Muscle layer of colon (tissue), 2 donors: ENCODE data around the gene TMED1.

Experiments
- H3K27ac ChIP-seq: one replicate; pipeline ENCODE4 v1.7.0; 2013; ENCODE audit warnings: low read depth, mild to moderate bottlenecking, low read length, moderate library complexity
- H3K27me3 ChIP-seq, 2 donors: one replicate each; pipeline ENCODE4 v1.7.0; 2013; ENCODE audit warnings: low read length in 2 of 2, mild to moderate bottlenecking in 2 of 2; ENCODE audit not compliant: insufficient read depth in 2 of 2, control insufficient read depth in 1 of 2
- H3K36me3 ChIP-seq: one replicate; pipeline ENCODE4 v1.7.0; 2013; ENCODE audit warnings: mild to moderate bottlenecking, low read length; ENCODE audit not compliant: insufficient read depth
- H3K4me1 ChIP-seq: one replicate; pipeline ENCODE4 v1.7.0; 2013; ENCODE audit warnings: mild to moderate bottlenecking, low read length; ENCODE audit not compliant: insufficient read depth
- H3K4me3 ChIP-seq, 2 donors: one replicate each; pipeline ENCODE4 v1.7.0; 2013; ENCODE audit warnings: low read length in 2 of 2, low read depth in 1 of 2, mild to moderate bottlenecking in 1 of 2, moderate library complexity in 1 of 2
- H3K9ac ChIP-seq: one replicate; pipeline ENCODE4 v1.7.0; 2013; ENCODE audit warnings: low read length
- H3K9me3 ChIP-seq: one replicate; pipeline ENCODE4 v1.7.0; 2013; ENCODE audit warnings: mild to moderate bottlenecking, low read length
- donor health status: abdominal sarcoma.
- donor health status: Adenocarcinoma of cecum.

The TMED1 gene

GRCh38 chr19:10815007-10815536 lies 20.9 kb downstream of the TMED1 start:
- Histone ChIP-seq H3K4me3 (no peak overlapping the region), H3K27ac (no peak overlapping the region), H3K9me3 (no peaks in the 10 kb centered on the region), H3K27me3 (no peaks in the 10 kb centered on the region), H3K4me1 (no peaks in the 10 kb centered on the region), H3K9ac (no peak overlapping the region), H3K36me3 (peaks cover 42% of the 10 kb centered on the region)

GRCh38 chr19:10812902-10813404 lies 23.1 kb downstream of the TMED1 start:
- Histone ChIP-seq H3K27ac (peak overlapping the region; percentile 17), H3K4me1 (no peaks in the 10 kb centered on the region)

GRCh38 chr19:10812196-10812595 lies 23.8 kb downstream of the TMED1 start:
- no peak overlapping the region for H3K9ac ChIP-seq
- no peaks in the 10 kb centered on the region for H3K4me1 ChIP-seq
- no peak overlapping the region for H3K27ac ChIP-seq
- no peaks in the 10 kb centered on the region for H3K27me3 ChIP-seq
- H3K36me3 ChIP-seq, result peaks cover 52% of the 10 kb centered on the region
- H3K4me3 ChIP-seq, result no peak overlapping the region
- no peaks in the 10 kb centered on the region for H3K9me3 ChIP-seq

More at GRCh38 chr19:10812902-10813404, 23.1 kb downstream of the TMED1 start:
- no peak overlapping the region for H3K4me3 ChIP-seq
- no peaks in the 10 kb centered on the region for H3K9me3 ChIP-seq
- no peak overlapping the region for H3K9ac ChIP-seq
- H3K27me3 ChIP-seq, result no peaks in the 10 kb centered on the region
- H3K36me3 ChIP-seq, result peaks cover 52% of the 10 kb centered on the region

GRCh38 chr19:10811391-10812111 lies 24.5 kb downstream of the TMED1 start:
- peaks cover 52% of the 10 kb centered on the region for H3K36me3 ChIP-seq
- H3K4me3 ChIP-seq, result no peak overlapping the region
- no peak overlapping the region for H3K27ac ChIP-seq
- H3K9ac ChIP-seq, result no peak overlapping the region
- H3K27me3 ChIP-seq, result no peaks in the 10 kb centered on the region
- no peaks in the 10 kb centered on the region for H3K9me3 ChIP-seq
- H3K4me1 ChIP-seq, result no peaks in the 10 kb centered on the region

GRCh38 chr19:10809651-10810285 lies 26.2 kb downstream of the TMED1 start:
- H3K27me3 ChIP-seq, result no peaks in the 10 kb centered on the region
- no peak overlapping the region for H3K4me3 ChIP-seq
- H3K27ac ChIP-seq, result no peak overlapping the region
- peaks cover 60% of the 10 kb centered on the region for H3K36me3 ChIP-seq
- H3K4me1 ChIP-seq, result no peaks in the 10 kb centered on the region
- H3K9ac ChIP-seq, result no peak overlapping the region
- H3K9me3 ChIP-seq, result no peaks in the 10 kb centered on the region

GRCh38 chr19:10808937-10809649 lies 26.9 kb downstream of the TMED1 start:
- H3K27me3 ChIP-seq, result no peaks in the 10 kb centered on the region
- H3K36me3 ChIP-seq, result peaks cover 60% of the 10 kb centered on the region
- H3K9ac ChIP-seq, result no peak overlapping the region
- no peaks in the 10 kb centered on the region for H3K4me1 ChIP-seq
- no peak overlapping the region for H3K27ac ChIP-seq
- H3K4me3 ChIP-seq, result no peak overlapping the region
- H3K9me3 ChIP-seq, result no peaks in the 10 kb centered on the region

GRCh38 chr19:10805758-10806247 lies 30.2 kb downstream of the TMED1 start:
- peaks cover 60% of the 10 kb centered on the region for H3K36me3 ChIP-seq
- no peaks in the 10 kb centered on the region for H3K9me3 ChIP-seq
- no peak overlapping the region for H3K9ac ChIP-seq
- H3K27ac ChIP-seq, result no peak overlapping the region
- no peaks in the 10 kb centered on the region for H3K4me1 ChIP-seq
- no peak overlapping the region for H3K4me3 ChIP-seq
- no peaks in the 10 kb centered on the region for H3K27me3 ChIP-seq

- Histone ChIP-seq H3K9ac (no peak overlapping the region), H3K4me3 (no peak overlapping the region), H3K36me3 (peaks cover 54% of the 10 kb centered on the region), H3K27me3 (no peaks in the 10 kb centered on the region), H3K4me1 (no peaks in the 10 kb centered on the region), H3K9me3 (no peaks in the 10 kb centered on the region), H3K27ac (no peak overlapping the region)
These were observed 30.8 kb downstream of the TMED1 start for GRCh38 chr19:10805065-10805757.

GRCh38 chr19:10803252-10803651 lies 32.8 kb downstream of the TMED1 start:
- Histone ChIP-seq H3K27ac (no peak overlapping the region), H3K9me3 (no peaks in the 10 kb centered on the region), H3K9ac (no peak overlapping the region), H3K36me3 (peaks cover 46% of the 10 kb centered on the region), H3K4me3 (no peak overlapping the region), H3K4me1 (no peaks in the 10 kb centered on the region), H3K27me3 (no peaks in the 10 kb centered on the region)

- Histone ChIP-seq H3K4me3 (no peak overlapping the region), H3K27ac (no peak overlapping the region), H3K36me3 (peaks cover 49% of the 10 kb centered on the region), H3K27me3 (no peaks in the 10 kb centered on the region), H3K9ac (no peak overlapping the region), H3K9me3 (no peaks in the 10 kb centered on the region), H3K4me1 (no peaks in the 10 kb centered on the region)
These were observed 33.5 kb downstream of the TMED1 start for GRCh38 chr19:10802479-10802878.

GRCh38 chr19:10800488-10800887 lies 35.5 kb downstream of the TMED1 start:
- H3K9me3 ChIP-seq, result no peaks in the 10 kb centered on the region
- no peak overlapping the region for H3K4me3 ChIP-seq
- H3K36me3 ChIP-seq, result peaks cover 57% of the 10 kb centered on the region
- H3K27me3 ChIP-seq, result no peaks in the 10 kb centered on the region
- no peak overlapping the region for H3K27ac ChIP-seq
- H3K4me1 ChIP-seq, result no peaks in the 10 kb centered on the region
- H3K9ac ChIP-seq, result no peak overlapping the region
